ENCODE data around the gene ATAD3C. TPM values are rescaled to one million over a fixed set of nuclear protein-coding genes. Genes with fewer than 3 reads are reported as not detected.

ATAD3C gene
- total and polyA plus RNA-seq, 8 donors = 0.25 to 5.2 (median 1.1) TPM; not detected in 2

- Histone ChIP-seq H3K9me3 (no peaks in the 10 kb centered on the region), H3K27ac (peak overlapping the region; percentile 90 to 96 (median 92)), H3K36me3 (no peaks in the 10 kb centered on the region), H3K4me3 (peak overlapping the region in 1 of 4 donors; percentile 21), H3K27me3 (peaks cover 0 to 45% (median 9%) of the 10 kb centered on the region in 3 donors), H3K4me1 (peaks cover 69 to 86% (median 76%) of the 10 kb centered on the region in 4 donors)
- intact Hi-C loops (cut with DNase I; ENCODE audit: low total_unique reads) = no loop called here
- WGBS, 5 donors = 31 to 45% (median 41%) methylated on average over 8 to 18 of the region's 18 CpGs
- TF ChIP-seq POLR2A (IDR thresholded peaks at IDR 0.05) = no peak
- TF ChIP-seq POLR2AphosphoS5 (IDR thresholded peaks at IDR 0.05) = no peak
- no peak for TF ChIP-seq EP300 (IDR thresholded peaks at IDR 0.05)
- no peak for TF ChIP-seq CTCF (IDR thresholded peaks at IDR 0.05)
- peak in 1 of 2 donors; percentile 78 for DNase-seq
Observed at GRCh38 chr1:1430992-1431844, 18.3 kb upstream of the ATAD3C start.

GRCh38 chr1:1431845-1432273, 17.6 kb upstream of the ATAD3C start:
- intact Hi-C loops (cut with DNase I; ENCODE audit: low total_unique reads) = no loop called here
- H3K36me3 ChIP-seq = no peaks in the 10 kb centered on the region
- peak overlapping the region in 1 of 4 donors; percentile 11 for H3K4me3 ChIP-seq
- DNase-seq = peak; percentile 72 to 86
- WGBS, 5 donors = 6 to 43% (median 31%) methylated on average over 2 to 5 of the region's 5 CpGs
- TF ChIP-seq POLR2A (IDR thresholded peaks at IDR 0.05) = no peak
- TF ChIP-seq POLR2AphosphoS5 (IDR thresholded peaks at IDR 0.05) = peak in 1 of 3 donors; percentile 63
- peaks cover 76 to 86% (median 80%) of the 10 kb centered on the region in 4 donors for H3K4me1 ChIP-seq
- peak overlapping the region; percentile 90 to 96 (median 92) for H3K27ac ChIP-seq
- H3K27me3 ChIP-seq = peaks cover 0 to 45% (median 7%) of the 10 kb centered on the region in 3 donors
- H3K9me3 ChIP-seq = no peaks in the 10 kb centered on the region

- peak overlapping the region; percentile 90 to 96 (median 92) for H3K27ac ChIP-seq
- intact Hi-C loops (cut with DNase I; ENCODE audit: low total_unique reads) = no loop called here
- TF ChIP-seq EP300 (IDR thresholded peaks at IDR 0.05) = no peak
- no peak for TF ChIP-seq POLR2AphosphoS5 (IDR thresholded peaks at IDR 0.05)
- TF ChIP-seq CTCF (IDR thresholded peaks at IDR 0.05) = no peak
- TF ChIP-seq POLR2A (IDR thresholded peaks at IDR 0.05) = no peak
- peaks cover 81 to 86% (median 84%) of the 10 kb centered on the region in 4 donors for H3K4me1 ChIP-seq
- H3K9me3 ChIP-seq = no peaks in the 10 kb centered on the region
- peaks cover 0 to 41% (median 7%) of the 10 kb centered on the region in 3 donors for H3K27me3 ChIP-seq
- H3K36me3 ChIP-seq = no peaks in the 10 kb centered on the region
- 42 to 58% (median 48%) methylated on average over 7 to 28 of the region's 28 CpGs for WGBS, 5 donors
- H3K4me3 ChIP-seq = peak overlapping the region in 1 of 4 donors; percentile 64
- peak in 1 of 2 donors; percentile 64 for DNase-seq
Observed at GRCh38 chr1:1432274-1432950, 17.1 kb upstream of the ATAD3C start.

- H3K27me3 ChIP-seq = peaks cover 0 to 35% (median 7%) of the 10 kb centered on the region in 3 donors
- peaks cover 88 to 91% (median 90%) of the 10 kb centered on the region in 4 donors for H3K4me1 ChIP-seq
- WGBS, 5 donors = 10 to 35% (median 28%) methylated on average over 15 to 34 of the region's 34 CpGs
- H3K36me3 ChIP-seq = no peaks in the 10 kb centered on the region
- H3K4me3 ChIP-seq = peak overlapping the region in 3 of 4 donors; percentile 56 to 64 (median 61)
- intact Hi-C loops (cut with DNase I; ENCODE audit: low total_unique reads) = no loop called here
- no peaks in the 10 kb centered on the region for H3K9me3 ChIP-seq
- H3K27ac ChIP-seq = peak overlapping the region; percentile 90 to 96 (median 92)
- peak; percentile 93 to 95 for DNase-seq
- TF ChIP-seq EP300 (IDR thresholded peaks at IDR 0.05) = peak; percentile 56
- peak in 1 of 4 donors; percentile 17 for TF ChIP-seq POLR2A (IDR thresholded peaks at IDR 0.05)
- no peak for TF ChIP-seq CTCF (IDR thresholded peaks at IDR 0.05)
- peak; percentile 48 to 94 (median 92) for TF ChIP-seq POLR2AphosphoS5 (IDR thresholded peaks at IDR 0.05)
Observed at GRCh38 chr1:1432951-1433803, 16.3 kb upstream of the ATAD3C start.
